Mesodermal cell (in vitro differentiated cells): ENCODE measurements around the gene LRPAP1.

ENCODE experiments used
- H3K27ac ChIP-seq: 2 replicates; pipeline ENCODE4 v1.7.0; 2013; ENCODE audit warnings: mild to moderate bottlenecking, low read depth, low read length, moderate library complexity; ENCODE audit not compliant: severe bottlenecking
- H3K36me3 ChIP-seq: 2 replicates; pipeline ENCODE4 v1.7.1; 2013; ENCODE audit warnings: mild to moderate bottlenecking, low read length, moderate library complexity; ENCODE audit not compliant: control insufficient read depth, insufficient read depth
- H3K4me1 ChIP-seq: one replicate; pipeline ENCODE4 v1.7.1; 2013; ENCODE audit warnings: mild to moderate bottlenecking, low read length; ENCODE audit not compliant: insufficient read depth, control insufficient read depth, poor library complexity, severe bottlenecking
- H3K4me3 ChIP-seq: 2 replicates; pipeline ENCODE4 v1.7.0; 2013; ENCODE audit warnings: low read length, control low read depth, mild to moderate bottlenecking; ENCODE audit not compliant: insufficient read depth, poor library complexity, severe bottlenecking; ENCODE audit errors: extremely low read depth
- H3K9me3 ChIP-seq: 2 replicates; pipeline ENCODE4 v1.7.1; 2013; ENCODE audit warnings: mild to moderate bottlenecking, low read length, moderate library complexity; ENCODE audit not compliant: control insufficient read depth
- WGBS, 2 experiments: methylation state at CpG; one replicate each; pipeline ENCODE4 v1.1.5; 2013; ENCODE audit warnings: missing lambda C conversion rate in 2 of 2; ENCODE audit not compliant: insufficient coverage in 2 of 2; 5-methylcytosine and 5-hydroxymethylcytosine counted together

LRPAP1 gene

DNA sequence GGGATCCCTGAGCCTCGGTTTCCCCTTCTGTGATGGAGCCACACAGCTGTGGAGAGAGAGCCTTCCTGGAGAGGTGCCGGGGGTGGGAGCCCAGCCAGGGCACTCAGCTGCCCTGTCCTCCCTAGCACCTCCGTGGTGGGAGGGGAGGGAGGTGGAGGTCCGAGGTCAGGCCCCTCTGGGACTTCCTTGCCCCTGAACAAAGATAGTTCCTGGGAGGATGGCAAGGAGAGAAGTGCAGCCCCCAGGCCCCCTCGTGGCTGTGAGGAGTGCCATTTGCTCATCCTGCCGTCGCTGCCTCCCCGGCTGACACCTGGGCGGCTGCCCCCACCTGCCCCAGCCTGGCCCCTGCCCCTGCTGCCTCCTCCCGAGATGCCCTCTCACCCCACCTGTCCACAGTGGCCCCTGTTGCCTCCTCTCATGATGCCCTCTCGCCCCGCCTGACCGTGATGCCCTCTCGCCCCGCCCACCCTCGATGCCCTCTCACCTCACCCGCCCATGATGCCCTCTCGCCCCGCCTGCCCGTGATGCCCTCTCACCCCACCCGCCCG lies 56.4 kb downstream of the LRPAP1 start:
- no peaks in the 10 kb centered on the region for H3K9me3 ChIP-seq
- WGBS, 2 experiments: 87 to 94% methylated on average over 6 to 13 of the region's 22 CpGs
- no peaks in the 10 kb centered on the region for H3K4me1 ChIP-seq
- H3K36me3 ChIP-seq: no peaks in the 10 kb centered on the region
- no peak overlapping the region for H3K4me3 ChIP-seq
- no peak overlapping the region for H3K27ac ChIP-seq

DNA sequence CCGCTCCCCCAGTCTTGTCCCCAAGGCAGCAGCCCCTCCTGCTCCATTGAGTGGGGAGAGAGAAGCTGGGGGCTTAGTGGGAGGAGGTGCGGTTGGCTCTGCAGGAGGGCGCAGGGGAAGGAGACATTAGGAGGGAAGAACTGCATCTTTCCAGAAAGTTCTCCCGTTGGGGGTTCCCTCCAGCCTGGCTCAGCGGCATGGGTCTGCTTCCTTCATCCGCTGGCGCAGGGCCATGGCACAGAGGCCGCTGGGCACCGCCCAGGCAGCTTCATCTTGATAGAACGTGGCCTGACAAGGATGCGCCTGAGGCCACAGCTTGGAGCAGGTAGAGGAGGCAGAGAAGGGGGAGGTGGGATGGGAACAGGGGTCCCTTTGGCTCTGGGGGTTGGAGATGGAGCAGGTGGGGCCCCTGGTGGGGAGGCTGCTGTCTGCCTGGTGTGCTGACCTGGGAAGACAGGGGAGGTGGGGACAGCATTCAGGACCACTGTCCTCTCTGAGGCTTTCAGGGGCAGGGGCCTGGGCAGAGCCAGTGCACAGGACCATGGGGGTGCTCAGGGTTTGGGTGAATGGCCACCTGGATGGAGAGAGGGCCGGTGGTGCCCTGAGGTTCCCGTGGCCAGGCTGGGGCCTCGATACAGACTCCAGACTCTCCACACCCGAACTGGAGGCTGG lies 57.0 kb downstream of the LRPAP1 start:
- Histone ChIP-seq H3K36me3 (no peaks in the 10 kb centered on the region), H3K4me3 (no peak overlapping the region), H3K9me3 (no peaks in the 10 kb centered on the region), H3K4me1 (no peaks in the 10 kb centered on the region), H3K27ac (no peak overlapping the region)
- WGBS, 2 experiments: 87 to 93% methylated on average over 12 to 15 of the region's 15 CpGs

DNA sequence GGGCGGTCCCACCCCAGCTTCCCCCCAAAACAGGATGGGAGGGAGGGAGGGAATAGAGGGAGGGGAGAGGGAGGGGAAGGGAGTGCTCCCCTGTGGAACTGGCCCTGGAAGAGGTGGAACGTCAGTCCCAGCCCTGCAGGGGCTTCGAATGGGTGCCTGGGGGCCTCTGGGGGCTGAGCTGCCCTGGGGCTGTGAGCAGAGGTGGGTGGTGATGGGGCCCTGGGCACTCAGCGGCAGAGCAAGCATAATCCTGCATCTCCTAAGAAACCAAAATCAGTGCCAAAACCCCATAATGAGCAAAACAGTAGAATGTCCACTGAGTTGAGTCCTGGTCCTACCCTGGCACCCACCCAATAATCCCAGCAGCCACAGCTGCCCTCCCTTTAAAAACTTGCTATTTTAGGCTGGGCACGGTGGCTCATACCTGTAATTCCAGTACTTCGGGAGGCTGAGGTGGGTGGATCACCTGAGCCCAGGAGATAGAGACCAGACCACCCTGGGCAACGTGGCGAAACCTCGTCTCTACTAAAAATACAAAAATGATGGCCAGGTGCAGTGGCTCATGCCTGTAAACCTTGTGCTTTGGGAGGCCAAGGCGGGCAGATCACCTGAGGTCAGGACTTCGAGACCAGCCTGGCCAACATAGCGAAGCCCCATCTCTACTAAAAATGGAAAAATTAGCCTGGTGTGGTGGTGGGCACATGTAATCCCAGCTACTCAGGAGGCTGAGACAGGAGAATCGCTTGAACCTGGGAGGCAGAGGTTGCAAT lies 58.0 kb downstream of the LRPAP1 start:
- no peaks in the 10 kb centered on the region for H3K4me1 ChIP-seq
- no peak overlapping the region for H3K27ac ChIP-seq
- 89 to 97% methylated on average over 9 to 11 of the region's 13 CpGs for WGBS, 2 experiments
- H3K36me3 ChIP-seq: no peaks in the 10 kb centered on the region
- no peaks in the 10 kb centered on the region for H3K9me3 ChIP-seq
- H3K4me3 ChIP-seq: no peak overlapping the region

DNA sequence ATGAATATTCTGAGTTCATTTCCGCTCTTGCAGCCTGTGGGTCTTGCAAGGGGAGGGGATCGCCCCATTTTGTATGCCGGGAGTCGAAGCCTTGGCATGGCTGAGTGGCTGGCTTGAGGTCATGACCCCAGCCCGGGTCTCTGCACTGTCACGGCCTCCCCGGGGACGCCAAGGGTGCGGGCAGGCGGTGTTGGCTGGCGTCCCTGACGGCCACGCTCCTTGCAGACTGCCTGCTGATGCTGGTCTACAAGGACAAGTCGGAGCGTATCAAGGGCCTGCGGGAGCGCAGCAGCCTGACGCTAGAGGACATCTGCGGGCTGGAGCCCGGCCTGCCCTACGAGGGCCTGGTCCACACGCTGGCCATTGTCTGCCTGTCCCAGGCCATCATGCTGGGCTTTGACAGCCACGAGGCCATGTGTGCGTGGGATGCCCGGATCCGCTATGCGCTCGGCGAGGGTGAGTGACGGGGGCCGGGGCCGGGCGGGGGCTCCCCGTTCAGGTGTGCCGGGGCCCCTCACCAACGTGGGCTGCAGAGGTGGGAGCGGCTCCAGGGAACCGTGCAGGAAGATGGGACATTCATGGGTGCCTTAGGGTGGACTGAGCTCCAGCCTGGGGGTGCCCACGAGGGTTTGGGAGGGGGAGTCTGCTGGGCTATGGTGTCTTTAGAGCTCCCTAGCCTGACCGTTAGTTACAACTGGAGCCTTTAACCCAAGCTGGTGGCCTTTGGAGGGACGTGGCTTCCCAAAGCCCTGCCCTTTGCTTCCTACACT lies 58.9 kb downstream of the LRPAP1 start:
- Histone ChIP-seq H3K27ac (no peak overlapping the region), H3K4me1 (no peaks in the 10 kb centered on the region), H3K9me3 (peaks cover 6% of the 10 kb centered on the region), H3K36me3 (no peaks in the 10 kb centered on the region), H3K4me3 (no peak overlapping the region)
- 91 to 92% methylated on average over 36 to 41 of the region's 41 CpGs for WGBS, 2 experiments

DNA sequence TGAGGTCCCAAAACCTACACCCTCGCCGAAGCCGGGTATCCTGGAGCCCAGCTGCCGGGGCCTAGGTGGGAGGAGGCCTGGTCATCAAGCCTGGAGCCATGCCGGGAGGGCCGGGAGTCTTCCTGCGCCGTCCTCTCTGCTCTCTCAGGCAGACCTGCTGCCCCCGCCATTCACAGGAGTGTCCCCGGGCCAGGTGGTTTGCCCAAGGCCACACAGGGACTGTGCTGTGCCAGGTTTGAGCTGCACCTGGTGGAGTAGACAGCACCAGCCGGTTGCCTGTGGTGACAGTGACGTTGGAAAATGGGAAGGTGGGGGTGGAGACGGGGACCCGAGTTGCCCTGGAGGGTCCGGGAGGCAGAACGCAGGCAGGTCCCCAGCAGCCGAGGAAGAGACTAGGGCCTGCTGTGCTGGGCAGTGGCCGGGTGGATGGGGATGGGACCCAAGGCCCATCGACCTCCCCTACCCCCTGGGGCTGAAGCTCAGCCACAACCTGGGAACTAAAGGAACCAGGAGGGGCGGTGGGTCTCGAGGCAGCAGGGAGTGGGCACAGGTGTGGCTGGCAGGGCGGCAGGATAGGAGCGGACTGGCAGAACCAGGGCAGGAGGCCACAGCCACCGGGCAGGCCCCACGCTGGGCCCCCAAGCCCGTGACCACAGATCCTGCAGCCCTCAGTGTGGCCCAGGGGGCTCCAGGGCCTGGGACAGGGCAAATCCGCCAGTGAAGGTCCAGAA lies 59.6 kb downstream of the LRPAP1 start:
- Histone ChIP-seq H3K4me1 (no peaks in the 10 kb centered on the region), H3K9me3 (peaks cover 7% of the 10 kb centered on the region)

DNA sequence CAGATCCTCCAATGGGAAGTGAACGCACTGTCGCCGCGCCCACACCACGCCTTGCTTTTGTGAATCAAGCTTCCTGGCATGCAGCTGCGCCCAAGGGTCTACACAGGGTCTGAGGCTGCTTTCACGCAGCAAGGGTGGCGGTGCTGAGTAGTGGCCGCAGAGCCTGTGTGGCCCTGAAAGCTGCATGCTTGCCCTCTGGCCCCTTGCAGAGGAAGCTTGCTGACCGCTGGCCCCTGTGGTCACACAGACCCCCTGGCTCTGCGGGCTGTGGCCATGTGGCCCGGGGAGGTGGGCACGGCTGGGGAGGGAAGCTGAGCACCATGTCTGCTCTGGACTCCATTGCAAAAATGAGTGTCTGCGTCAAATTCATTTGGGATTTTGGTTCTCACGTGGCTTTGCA lies 60.3 kb downstream of the LRPAP1 start:
- Histone ChIP-seq H3K4me3 (no peak overlapping the region), H3K4me1 (no peaks in the 10 kb centered on the region), H3K27ac (no peak overlapping the region), H3K9me3 (peaks cover 7% of the 10 kb centered on the region), H3K36me3 (no peaks in the 10 kb centered on the region)
- 89 to 90% methylated on average over 14 to 15 of the region's 15 CpGs for WGBS, 2 experiments

More for the DNA sequence above, 59.6 kb downstream of the LRPAP1 start:
- H3K4me3 ChIP-seq: no peak overlapping the region
- H3K36me3 ChIP-seq: no peaks in the 10 kb centered on the region
- WGBS, 2 experiments: 91 to 94% methylated on average over 26 of the region's 27 CpGs
- no peak overlapping the region for H3K27ac ChIP-seq

DNA sequence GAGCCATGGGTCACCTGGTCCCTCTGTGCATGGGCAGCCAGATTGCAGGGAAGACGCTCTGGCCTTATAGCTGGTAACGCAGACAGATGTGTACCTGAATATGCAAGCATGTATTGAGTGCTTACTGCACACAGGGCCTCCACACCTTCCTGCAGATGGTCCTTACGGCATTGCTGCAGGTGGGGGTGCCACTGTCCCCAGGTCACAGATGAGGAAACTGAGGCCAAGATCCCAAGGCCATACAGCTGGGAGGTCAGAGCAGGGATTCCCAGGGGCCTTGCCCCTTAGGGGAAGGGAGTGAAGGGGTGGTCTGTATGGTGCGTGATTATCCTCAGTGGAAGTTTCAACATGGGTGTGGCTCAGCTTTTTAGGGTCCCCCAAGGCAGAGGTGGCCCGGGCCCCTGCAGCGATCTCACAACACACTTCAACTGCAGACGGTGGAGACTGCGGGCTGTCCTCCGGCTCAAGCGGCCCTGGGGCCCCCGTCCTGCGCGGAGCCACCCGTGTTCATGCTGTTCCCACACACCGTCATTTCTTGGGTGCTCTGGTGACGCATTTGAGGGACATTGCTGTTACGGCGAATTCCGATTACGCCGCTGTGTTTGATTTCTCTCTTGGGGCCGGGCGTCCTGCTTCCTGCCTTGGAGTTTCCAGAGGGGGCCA lies 61.0 kb downstream of the LRPAP1 start:
- H3K9me3 ChIP-seq: peaks cover 7% of the 10 kb centered on the region
- H3K4me3 ChIP-seq: no peak overlapping the region
- 95 to 96% methylated on average over 22 of the region's 23 CpGs for WGBS, 2 experiments
- no peak overlapping the region for H3K27ac ChIP-seq
- no peaks in the 10 kb centered on the region for H3K4me1 ChIP-seq
- no peaks in the 10 kb centered on the region for H3K36me3 ChIP-seq

DNA sequence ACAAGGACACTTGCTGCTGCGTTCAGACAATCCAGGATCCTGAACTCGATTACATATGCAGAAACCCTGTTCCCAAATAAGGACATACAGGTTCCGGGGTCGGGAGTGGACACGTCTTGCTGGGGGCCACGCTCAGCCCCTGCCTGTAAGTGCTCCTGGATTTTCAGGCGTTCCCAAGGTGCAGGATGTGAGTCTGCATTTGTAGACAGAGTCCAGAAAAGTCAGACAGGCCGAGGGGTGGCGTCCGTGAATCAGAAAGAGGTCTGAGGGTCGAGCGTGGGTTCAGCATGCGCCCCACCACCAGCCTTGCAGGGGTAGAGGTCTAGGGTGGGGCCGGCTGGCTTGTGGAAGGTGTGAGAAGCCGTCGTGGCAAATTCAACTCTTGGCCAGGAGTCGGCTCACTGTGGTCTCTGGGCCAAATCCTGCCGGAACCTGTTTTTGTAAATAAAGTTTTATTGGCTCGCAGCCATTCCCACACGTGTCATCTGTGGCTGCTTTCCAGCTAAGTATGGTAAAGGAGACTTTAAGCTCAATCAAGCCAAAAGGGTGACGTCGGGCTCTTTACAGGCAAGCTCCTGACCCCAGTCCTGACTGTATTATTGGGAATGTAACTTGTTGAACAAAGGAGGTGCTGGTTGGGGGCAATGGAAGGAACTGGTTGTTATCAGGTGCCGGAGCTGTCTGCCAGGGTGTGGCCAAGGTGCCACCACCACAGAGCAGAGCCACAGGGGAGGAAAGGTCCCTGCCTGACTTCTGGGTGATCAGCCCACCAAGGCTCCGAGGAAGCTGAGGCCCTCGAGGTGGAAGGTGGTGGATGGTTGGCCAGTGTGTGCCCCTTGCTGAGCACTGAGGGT lies 61.8 kb downstream of the LRPAP1 start:
- no peaks in the 10 kb centered on the region for H3K4me1 ChIP-seq
- no peak overlapping the region for H3K27ac ChIP-seq
- peaks cover 7% of the 10 kb centered on the region for H3K9me3 ChIP-seq
- WGBS, 2 experiments: 88 to 90% methylated on average over 22 to 23 of the region's 25 CpGs
- no peak overlapping the region for H3K4me3 ChIP-seq
- H3K36me3 ChIP-seq: no peaks in the 10 kb centered on the region

DNA sequence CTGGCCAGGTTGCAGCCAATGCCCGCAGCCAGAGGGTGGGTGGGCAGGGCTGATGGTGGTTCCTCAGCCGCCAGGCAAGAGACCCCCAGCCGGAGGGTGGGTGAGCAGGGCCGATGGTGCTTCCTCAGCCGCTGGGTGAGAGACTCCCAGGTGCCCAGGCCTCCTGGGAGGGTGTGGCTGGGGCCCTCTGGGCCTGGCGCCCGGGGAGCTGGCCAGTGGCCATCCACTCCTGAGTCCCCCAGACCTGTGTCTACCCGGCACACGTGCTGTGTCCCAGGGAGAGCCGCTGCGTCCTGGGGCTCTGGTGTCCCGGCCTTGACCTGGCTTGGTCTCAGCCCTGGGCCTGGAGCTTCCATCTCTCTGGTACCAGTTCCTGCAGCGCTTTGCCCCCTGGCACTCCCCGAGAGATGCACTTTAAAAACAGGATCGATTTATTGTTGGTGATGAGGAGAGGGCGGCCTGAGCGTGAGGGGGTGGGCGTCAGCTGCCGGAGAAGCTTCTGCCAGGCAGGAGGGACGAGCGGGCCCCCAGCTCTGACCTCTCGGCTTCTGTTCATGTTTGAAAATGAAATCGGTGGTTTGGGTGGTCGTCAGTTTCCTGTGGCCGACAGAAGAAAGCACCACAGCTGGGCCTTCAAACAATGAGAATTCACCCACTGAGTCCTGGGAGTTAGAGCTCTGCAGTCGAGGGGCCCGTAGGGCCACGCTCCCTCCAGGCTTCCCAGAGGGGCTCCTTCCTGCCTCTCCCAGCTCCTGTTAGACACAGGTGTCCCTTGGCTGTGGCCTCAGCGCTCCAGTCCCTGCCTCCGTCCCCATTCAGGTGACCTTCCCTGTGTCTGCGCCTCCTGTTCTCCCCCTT lies 62.6 kb downstream of the LRPAP1 start:
- no peaks in the 10 kb centered on the region for H3K36me3 ChIP-seq
- H3K4me3 ChIP-seq: no peak overlapping the region
- no peaks in the 10 kb centered on the region for H3K4me1 ChIP-seq
- 91% methylated on average over 27 to 29 of the region's 31 CpGs for WGBS, 2 experiments
- H3K27ac ChIP-seq: no peak overlapping the region
- peaks cover 7% of the 10 kb centered on the region for H3K9me3 ChIP-seq
